DND-41 (cell line): ENCODE results near the gene NEU3.

ENCODE experiments used
- CTCF ChIP-seq: IDR thresholded peaks from 2 replicates; pipeline ENCODE4 v1.5.1; 2012; ENCODE audit warnings: borderline replicate concordance, low read length, moderate library complexity, mild to moderate bottlenecking; ENCODE audit not compliant: poor library complexity, severe bottlenecking; ENCODE audit errors: extremely low read depth
- EZH2 ChIP-seq: IDR thresholded peaks from 3 replicates; pipeline ENCODE4 v1.6.1; 2012; ENCODE audit warnings: borderline replicate concordance, low read depth, mild to moderate bottlenecking, moderate library complexity, low read length, inconsistent platforms; ENCODE audit not compliant: severe bottlenecking

- TF ChIP-seq CTCF: no peak
- no peak for TF ChIP-seq EZH2
These were observed 63.7 kb downstream of the NEU3 start for GRCh38 chr11:75052457-75052856.
